Measurements from ENCODE around the gene EXOC3L4. TPM values are rescaled to one million over a fixed set of nuclear protein-coding genes. Genes with fewer than 3 reads are reported as not detected.

EXOC3L4 gene
- total and polyA plus RNA-seq, 2 of the 8 experiments (the other 6 are each of a cell fraction or from before 2014, with no cell fraction given) = 0.45 to 0.57 TPM

DNA sequence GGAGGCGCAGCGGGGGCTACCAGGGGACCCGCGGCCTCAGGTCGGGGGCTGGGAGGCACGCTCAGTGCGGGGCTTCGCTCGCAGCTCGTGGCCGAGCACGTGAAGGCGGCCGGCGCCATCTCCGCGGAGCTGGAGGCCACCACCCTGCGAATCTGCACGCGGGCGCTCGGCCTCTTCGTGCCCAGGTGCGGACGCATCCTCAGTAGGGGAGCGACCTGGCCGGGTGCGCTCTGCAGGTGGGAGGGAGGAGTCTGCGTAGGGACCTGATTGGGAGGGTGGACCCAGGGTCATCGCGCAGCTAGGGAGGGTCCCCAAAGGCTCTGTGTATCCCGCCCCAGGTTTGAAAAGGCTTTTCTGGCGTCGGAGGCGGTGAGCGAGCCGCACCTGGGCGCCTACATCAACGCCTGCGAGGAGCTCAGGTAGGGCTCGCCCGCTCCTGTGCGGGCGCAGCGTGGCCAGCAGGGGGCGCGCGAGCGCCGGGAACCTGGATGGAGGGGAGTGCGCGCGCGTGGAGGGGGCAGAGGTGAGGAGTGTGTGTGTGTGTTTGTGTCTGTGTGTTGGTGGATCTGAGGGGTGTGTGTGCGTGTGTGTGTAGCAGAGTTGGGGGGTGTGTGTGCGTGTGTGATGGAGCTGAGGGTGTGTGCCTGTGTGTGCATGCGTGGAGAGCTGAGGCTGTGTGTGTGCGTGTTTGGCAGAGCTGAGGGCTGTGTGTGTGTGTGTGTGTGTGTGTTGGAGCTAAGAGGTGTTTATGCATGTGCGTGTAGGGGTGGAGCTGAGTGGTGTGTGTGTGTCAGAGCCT lies 10.3 kb downstream of the EXOC3L4 start (continued):
- TF ChIP-seq RFX5 (IDR thresholded peaks at IDR 0.05; ENCODE audit: borderline replicate concordance, low read depth, low read length) (no peak), KDM5A (IDR thresholded peaks at IDR 0.05; ENCODE audit: low read length) (no peak), SUZ12 (IDR thresholded peaks at IDR 0.05; ENCODE audit: low read length) (no peak; the same call in 1 of the 2 replicates), POU5F1 (IDR thresholded peaks at IDR 0.05; ENCODE audit: low read depth, low read length) (no peak), YY1 (IDR thresholded peaks at IDR 0.05; ENCODE audit: low read depth, low read length) (no peak), HDAC2 (IDR thresholded peaks at IDR 0.05; ENCODE audit: borderline replicate concordance in 1 of 2, low read depth in 2 of 2, low read length in 2 of 2) (peak in 1 of 2 experiments; percentile 36; a peak in 1 of 4 replicates)

Data from H1 (cell line).